Pons (tissue), 1 donor: ENCODE measurements around the gene TTC38.
A peak's percentile ranks its signal among the peaks of the same experiment; 100 is the strongest.
"Not testable (repeated sequence)": the region's sequence is repeated elsewhere in the genome, so short reads cannot be mapped to it uniquely, and the experiment has no call there.

Experiments
- DNase-seq: peaks from one replicate; pipeline ENCODE4 v3.0.0-alpha.2; 2016; ENCODE audit warnings: low spot score

The TTC38 gene

DNA sequence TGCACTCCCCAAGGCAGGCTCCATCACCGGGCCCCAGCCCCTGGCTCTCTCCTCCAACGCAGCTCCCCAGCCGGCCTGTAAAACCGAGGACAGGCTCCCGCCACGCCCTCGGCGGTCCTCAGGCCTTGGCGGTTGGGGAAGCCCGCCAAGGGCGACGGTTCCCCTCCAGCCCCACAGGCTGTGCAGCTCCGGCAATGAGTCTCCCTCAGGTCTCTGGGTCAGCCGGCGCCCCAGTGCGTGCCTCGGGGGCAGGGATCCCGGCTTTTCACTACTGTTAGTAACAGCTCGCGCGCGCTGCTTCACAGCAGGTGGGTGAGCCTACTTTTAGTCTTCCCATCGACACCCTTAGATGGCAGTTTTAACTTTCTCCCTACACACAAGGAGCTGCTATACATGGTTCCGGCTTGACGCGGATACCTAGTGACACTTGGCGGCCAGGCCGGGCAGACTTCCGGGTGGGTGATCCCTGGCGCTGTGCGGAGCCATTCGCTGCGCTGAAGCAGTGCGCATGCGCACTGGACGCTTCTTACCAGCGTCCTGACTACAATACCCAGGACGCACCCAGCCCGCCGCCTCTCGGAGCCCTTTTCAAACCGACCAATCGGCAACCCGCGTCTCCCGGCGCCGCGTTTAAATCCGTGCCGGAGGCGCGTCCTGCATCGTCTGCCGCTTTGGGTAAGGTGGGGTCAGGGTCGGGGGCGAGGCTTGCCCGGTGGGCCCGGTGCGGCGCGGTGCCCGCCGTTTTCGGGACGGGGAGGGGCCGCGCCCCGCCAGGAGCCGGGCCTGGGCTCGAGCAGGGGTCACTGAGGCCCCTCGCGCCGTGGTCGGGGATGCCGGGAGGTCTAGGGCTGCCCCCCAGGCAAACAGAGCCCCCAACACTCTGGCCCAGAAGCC, 28.7 kb downstream of the TTC38 start, which contains the start of gene GTSE1:
Gene GTSE1 (plus strand): TSS at position 614 of the 894 bp plus-strand sequence. CDS start 531 bp downstream, outside the sequence.
- DNase-seq, result peak; percentile 97

DNA sequence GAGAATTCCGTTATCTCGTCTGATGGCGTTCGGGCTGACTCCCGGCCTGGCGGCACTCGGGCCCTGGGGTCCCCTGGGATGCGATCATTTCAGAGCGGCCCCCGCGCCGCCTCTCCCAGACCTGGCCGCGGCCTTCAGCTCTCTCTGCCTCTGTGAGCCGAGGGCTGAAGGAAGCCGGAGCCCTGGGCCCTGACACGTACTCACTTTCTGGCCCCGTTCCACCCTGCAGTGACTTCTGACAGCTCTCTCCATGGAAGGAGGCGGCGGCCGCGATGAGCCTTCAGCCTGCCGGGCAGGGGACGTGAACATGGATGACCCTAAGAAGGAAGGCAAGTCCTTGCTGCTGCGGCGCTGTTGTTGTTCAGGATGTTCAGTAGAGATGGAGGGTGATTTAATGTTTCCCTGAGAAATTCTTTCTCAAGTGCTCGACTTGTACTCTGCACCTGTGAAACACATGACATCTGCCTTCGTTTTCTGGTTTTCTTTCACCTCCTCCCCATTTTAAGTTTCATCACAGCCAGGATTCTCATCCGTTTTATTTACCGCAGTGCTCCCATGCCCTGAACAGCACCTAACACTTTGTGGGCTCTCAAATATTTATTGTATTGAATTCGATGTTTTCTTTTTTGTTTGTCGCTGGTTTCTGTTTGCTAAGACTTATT, 29.5 kb downstream of the TTC38 start:
- no peak for DNase-seq

DNA sequence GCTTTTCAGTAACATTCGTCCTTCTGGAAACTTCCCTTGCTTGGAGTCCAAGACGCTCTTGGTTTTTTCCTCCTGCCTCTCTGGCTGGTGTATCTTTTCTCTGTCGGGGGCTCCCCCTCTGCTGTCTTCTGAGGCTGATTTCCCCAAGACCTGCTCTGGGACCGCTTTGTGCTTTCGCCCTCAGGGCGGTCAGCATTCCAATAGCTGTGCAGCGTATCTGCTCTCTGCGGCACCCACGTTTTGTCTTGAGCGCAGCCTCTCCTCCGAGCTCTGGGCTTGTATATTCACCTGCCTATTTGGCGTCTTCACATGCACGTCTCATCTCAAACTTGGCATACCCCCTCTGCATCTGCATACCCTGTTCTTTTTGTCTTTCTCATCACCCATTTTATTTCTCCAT, 31.3 kb downstream of the TTC38 start:
- no peak for DNase-seq

- no peak for DNase-seq
Measured at GRCh38 chr22:46300491-46300890, 32.7 kb downstream of the TTC38 start.

GRCh38 chr22:46303347-46303965, 35.6 kb downstream of the TTC38 start:
- no peak for DNase-seq

DNA sequence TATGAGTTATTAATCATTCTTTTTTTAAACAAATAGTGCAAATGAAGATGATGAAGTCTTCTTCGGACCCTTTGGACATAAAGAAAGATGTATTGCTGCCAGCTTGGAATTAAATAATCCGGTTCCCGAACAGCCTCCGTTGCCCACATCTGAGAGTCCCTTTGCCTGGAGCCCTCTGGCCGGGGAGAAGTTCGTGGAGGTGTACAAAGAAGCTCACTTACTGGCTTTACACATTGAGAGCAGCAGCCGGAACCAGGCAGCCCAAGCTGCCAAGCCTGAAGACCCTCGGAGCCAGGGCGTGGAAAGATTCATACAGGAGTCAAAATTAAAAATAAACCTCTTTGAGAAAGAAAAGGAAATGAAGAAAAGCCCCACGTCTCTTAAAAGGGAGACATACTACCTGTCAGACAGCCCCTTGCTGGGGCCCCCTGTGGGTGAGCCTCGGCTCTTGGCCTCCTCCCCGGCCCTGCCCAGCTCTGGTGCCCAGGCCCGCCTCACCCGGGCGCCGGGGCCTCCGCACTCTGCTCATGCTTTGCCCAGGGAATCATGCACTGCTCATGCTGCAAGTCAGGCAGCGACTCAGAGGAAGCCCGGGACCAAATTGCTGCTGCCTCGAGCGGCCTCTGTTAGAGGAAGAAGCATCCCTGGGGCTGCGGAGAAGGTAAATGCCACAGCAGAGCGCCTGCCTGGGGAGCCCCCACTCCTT, 40.6 kb downstream of the TTC38 start:
- DNase-seq, result no peak

DNA sequence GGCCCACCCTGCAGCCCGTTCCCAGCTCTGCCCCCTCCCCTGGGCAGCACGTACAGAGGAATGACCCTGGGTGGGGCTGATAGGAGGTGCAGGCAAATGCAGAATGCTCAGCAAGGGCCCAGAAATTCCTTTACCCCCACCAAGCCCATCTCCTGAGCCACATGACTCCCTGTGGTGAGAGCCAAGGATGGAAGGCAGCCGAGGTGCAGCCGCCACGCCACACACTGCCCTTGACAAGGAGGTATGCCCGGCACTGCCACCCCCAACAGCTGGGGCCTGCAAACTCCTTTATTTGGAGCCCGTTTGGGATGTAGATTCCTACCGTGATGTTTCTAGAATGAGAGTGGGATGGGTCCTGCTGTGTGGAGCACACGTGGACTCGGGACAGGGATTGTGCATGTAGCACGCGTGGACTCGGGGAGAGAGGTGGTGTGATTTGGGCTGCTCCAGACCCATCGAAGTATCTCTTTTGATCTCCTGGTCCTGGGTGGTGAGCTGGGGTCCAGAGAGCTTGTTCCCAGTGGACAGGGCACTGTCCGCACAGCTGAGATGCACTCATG, 41.8 kb downstream of the TTC38 start:
- no peak for DNase-seq

DNA sequence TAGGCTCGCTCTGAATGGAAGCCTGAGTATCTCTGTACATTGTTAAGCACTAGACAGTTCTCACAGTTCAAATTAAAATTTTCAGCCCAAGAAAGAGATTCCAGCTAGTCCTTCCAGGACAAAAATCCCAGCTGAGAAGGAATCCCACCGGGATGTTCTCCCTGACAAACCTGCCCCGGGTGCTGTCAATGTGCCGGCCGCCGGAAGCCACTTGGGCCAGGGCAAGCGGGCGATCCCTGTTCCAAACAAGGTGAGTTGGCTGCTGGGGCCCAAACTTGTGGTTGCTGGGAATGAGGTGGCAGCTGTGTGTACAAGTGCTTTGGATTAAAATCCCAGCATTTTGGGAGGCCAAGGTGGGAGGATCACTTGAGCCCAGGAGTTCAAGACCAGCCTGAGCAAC, 44.2 kb downstream of the TTC38 start:
- no peak for DNase-seq

DNA sequence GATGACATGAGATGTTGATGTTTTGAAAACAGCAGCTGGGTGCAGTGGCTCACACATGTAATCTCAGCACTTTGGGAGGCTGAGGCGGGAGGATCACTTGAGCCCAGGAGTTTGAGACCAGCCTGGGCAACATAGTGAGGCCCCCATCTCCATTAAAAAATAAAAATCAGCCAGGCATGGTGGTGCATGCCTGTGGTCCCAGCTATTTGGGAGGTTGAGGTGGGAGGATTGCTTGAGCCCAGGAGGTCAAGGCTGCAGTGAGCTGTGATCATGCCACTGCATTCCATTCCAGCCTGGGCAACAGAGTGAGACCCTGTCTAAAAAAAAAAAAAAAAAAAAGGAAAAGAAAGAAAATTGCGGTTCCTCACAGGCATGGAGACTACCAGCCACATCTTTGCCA, 45.0 kb downstream of the TTC38 start:
- DNase-seq, result not testable (repeated sequence)

DNA sequence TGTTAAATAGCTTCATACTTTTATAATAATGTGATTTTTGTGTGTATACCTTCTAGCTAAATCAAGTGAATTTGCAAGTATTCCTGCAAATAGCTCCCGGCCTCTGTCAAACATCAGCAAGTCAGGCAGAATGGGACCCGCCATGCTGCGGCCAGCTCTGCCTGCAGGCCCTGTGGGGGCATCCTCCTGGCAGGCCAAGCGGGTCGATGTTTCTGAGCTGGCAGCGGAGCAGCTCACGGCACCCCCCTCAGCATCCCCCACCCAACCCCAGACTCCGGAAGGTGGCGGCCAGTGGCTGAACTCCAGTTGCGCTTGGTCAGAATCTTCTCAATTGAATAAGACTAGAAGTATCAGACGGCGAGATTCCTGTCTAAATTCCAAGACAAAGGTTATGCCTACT, 48.2 kb downstream of the TTC38 start:
- no peak for DNase-seq

GRCh38 chr22:46317646-46318045, 49.8 kb downstream of the TTC38 start:
- no peak for DNase-seq

- no peak for DNase-seq
Measured at GRCh38 chr22:46318576-46318975, 50.8 kb downstream of the TTC38 start.

- no peak for DNase-seq
Measured at GRCh38 chr22:46319319-46319718, 51.5 kb downstream of the TTC38 start.

DNA sequence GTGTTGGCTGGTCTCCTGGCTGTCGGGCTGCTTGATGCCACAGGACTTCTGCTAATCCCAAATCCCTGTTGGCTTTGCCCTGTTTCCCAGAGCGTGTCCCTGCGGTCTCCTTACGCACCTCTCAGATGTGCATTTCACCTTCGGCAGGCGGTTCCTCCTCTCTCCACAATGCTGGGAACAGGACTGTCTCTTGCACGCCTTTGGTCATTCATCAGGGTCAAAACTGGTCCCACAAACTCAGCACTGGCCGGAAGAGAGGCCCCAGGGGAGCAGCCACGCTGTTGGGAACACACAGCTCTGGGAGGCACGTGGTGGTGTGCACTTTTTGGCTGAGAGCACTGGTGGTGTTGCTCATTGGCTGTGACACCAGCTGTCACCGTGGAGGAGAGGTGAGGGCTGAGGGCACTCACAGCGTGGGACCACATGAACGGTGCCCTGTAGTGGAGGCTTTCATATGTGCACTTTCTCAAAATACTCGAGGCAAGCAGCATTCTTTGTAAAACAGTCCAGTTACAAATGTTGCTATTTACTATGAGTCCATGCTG, 52.4 kb downstream of the TTC38 start:
- no peak for DNase-seq

GRCh38 chr22:46320716-46321386, 53.0 kb downstream of the TTC38 start:
- DNase-seq, result no peak

DNA sequence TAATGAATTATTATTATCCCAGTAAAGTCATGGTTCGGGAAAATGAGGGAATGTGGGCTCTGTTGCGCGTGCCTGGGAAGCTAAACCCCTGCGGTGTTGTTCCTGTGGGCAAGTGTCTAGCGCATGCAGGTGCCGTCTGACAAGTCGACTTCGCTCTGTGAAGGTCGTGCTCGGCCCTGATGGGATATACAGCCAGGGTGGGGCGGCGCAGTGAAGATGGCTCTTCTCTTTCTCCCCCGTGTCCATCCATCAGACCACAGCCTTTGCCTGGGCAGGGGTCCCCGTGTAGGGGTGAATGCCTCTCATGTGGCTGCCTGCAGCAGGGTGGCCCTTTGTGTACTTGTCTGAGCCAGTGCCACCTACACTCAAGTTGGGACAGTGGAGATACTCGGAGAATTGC, 54.9 kb downstream of the TTC38 start:
- no peak for DNase-seq

DNA sequence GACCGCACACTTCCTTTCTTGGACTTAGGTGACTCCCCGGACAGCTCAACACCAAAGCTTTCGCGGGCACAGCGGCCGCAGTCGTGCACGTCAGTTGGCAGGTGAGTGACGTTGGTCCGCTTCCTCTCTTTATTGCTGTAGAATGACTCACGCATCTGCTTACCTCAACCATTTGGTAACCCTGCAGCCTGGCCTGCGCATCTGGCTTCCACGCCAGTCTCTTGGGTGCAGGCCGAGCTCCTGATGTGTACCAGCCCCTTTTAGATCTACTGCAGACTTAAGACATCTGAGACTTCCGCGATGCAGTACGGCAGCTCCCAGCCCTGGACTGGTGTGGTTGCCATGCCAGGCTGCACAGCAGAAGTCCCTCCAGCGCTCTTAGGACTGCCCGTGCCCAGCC, 55.4 kb downstream of the TTC38 start:
- no peak for DNase-seq

DNA sequence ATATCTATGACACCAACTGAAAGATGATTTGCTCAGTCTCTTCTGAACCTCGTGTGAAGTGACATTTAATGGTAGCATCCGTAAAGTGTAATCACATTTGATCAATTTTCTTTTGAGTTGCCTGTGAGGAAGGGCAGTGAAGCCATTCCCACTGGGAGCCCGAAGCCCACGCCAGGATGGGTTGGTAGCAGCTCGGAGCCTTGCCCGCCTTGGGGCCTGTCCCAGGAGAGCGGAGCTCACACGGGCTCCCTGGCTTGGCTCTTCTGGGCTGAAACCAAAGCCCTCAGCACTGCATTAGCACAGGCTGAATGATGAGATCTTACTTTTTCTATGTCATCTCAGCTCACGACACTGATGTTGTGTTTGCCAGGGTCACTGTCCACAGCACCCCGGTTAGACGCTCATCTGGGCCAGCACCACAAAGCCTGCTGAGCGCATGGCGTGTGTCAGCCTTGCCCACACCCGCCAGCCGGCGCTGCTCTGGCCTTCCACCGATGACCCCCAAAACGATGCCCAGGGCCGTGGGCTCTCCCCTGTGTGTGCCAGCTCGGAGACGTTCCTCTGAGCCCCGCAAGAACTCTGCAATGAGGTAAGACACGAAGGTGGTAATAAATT, 58.4 kb downstream of the TTC38 start:
- no peak for DNase-seq

DNA sequence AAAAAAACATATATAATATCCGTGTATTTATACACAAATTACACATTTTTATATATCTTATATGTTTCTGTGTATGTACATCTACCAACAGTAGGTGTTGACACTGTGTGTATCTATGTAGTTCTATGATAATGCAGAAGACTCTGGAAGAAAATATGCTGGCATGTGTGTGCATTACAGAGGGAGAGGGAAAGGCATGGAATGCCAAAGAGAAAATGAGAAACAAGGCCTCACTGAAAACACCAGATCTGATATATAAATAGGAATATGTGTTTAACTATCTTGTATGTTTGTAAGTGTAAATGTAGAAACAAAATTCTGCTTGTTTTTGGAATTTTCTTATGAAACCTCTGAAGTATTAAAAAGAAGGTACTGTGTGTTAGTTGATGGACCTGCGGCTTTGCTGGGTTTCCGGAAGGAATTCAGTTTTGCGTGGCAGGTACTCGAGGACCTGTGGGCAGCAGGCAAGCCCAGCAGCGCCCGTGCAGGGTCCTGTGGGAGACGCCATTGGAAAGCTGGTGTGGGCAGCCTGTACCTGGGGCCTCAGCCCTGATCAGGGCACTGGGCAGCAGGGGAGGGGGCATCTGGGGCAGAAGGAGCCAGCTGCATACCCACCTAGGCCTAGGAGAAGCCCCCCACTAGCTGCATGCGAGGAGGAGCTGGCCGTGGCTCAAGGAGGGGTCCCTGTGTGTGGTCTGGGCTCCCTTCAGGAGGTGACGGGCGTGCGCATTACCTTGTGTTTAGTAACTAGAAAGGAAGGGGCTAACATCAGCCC, 60.1 kb downstream of the TTC38 start:
- no peak for DNase-seq

GRCh38 chr22:46328797-46329196, 61.0 kb downstream of the TTC38 start:
- DNase-seq, result no peak
